OCI-LY7 (cell line): ENCODE results near the gene WNT3A. TPM values are rescaled to one million over a fixed set of nuclear protein-coding genes. Genes with fewer than 3 reads are reported as not detected.

Source experiments
- BruUV-seq: library from RNA; stranded (reverse); fragments of 400-500 nt; replicated peaks from 2 replicates; lab custom pipeline; 2021; lab: Mats Ljungman, UMichigan
- CTCF ChIA-PET: fragments of 300-600 bp; sonication (Branson Sonifier 250); formaldehyde crosslinking; loops from one replicate; lab custom pipeline; 2022; ENCODE audit warnings: antibody characterized with exemption; ENCODE audit not compliant: unreplicated experiment; lab: Charles Lee
- POLR2A ChIA-PET: fragments of 300-600 bp; sonication (Branson Sonifier 250); formaldehyde crosslinking; loops from one replicate; lab custom pipeline; 2022; ENCODE audit warnings: antibody characterized with exemption; lab: Charles Lee
- DNase-seq: peaks from one replicate; pipeline ENCODE4 v3.0.0-alpha.2; 2015; ENCODE audit warnings: low spot score
- H2AFZ ChIP-seq: fragments of 200-600 bp; sonication (generic), shearing (Covaris generic); 2 replicates; pipeline ENCODE4 v1.6.1; 2014; ENCODE audit warnings: mild to moderate bottlenecking, antibody characterized with exemption, low read length, moderate library complexity
- H3K27ac ChIP-seq: fragments of 200-600 bp; sonication (generic); 2 replicates; pipeline ENCODE4 v1.5.1; 2014; ENCODE audit warnings: mixed run types, low read depth, mild to moderate bottlenecking, moderate library complexity, low read length, inconsistent platforms; ENCODE audit not compliant: poor library complexity, severe bottlenecking
- H3K36me3 ChIP-seq: fragments of 200-600 bp; sonication (generic); 2 replicates; pipeline ENCODE4 v1.6.1; 2014; ENCODE audit warnings: mild to moderate bottlenecking, antibody characterized with exemption, low read length, moderate library complexity, mixed read lengths; ENCODE audit not compliant: insufficient read depth
- H3K4me1 ChIP-seq: fragments of 200-600 bp; sonication (generic); 2 replicates; pipeline ENCODE4 v1.5.1; 2014; ENCODE audit warnings: mild to moderate bottlenecking, low read length; ENCODE audit not compliant: insufficient read depth, poor library complexity, severe bottlenecking
- H3K4me2 ChIP-seq: fragments of 200-600 bp; sonication (generic); 2 replicates; pipeline ENCODE4 v1.6.1; 2014; ENCODE audit warnings: mild to moderate bottlenecking, low read length
- H3K4me3 ChIP-seq: fragments of 200-600 bp; sonication (generic); 2 replicates; pipeline ENCODE4 v1.5.1; 2014; ENCODE audit warnings: mild to moderate bottlenecking, low read depth, low read length; ENCODE audit not compliant: poor library complexity, severe bottlenecking
- H3K79me2 ChIP-seq: fragments of 200-600 bp; sonication (generic); 2 replicates; pipeline ENCODE4 v1.6.1; 2016; ENCODE audit warnings: low read depth, mild to moderate bottlenecking, low read length, moderate library complexity, mixed read lengths; ENCODE audit not compliant: insufficient read depth
- H3K9me2 ChIP-seq: fragments of 200-600 bp; sonication (generic); 2 replicates; pipeline ENCODE4 v1.6.1; 2016; ENCODE audit warnings: mild to moderate bottlenecking, low read length, mixed read lengths; ENCODE audit not compliant: insufficient read depth
- H3K9me3 ChIP-seq: fragments of 200-600 bp; sonication (generic); 2 replicates; pipeline ENCODE4 v1.6.1; 2014; ENCODE audit warnings: mild to moderate bottlenecking, mixed run types, low read length, mixed read lengths
- H4K20me1 ChIP-seq: fragments of 200-600 bp; sonication (generic); 2 replicates; pipeline ENCODE4 v1.6.1; 2014; ENCODE audit warnings: mild to moderate bottlenecking, antibody characterized with exemption, low read length, moderate library complexity, mixed read lengths; ENCODE audit not compliant: insufficient read depth
- EZH2phosphoT487 ChIP-seq: fragments of 200-600 bp; sonication (generic); IDR thresholded peaks from 2 replicates; pipeline ENCODE4 v1.6.1; 2018; ENCODE audit warnings: low read depth, borderline replicate concordance, mild to moderate bottlenecking, mixed run types, antibody characterized with exemption, low read length, moderate library complexity, mixed read lengths
- intact Hi-C: fragments of 100-400 bp; cut with micrococcal nuclease; formaldehyde crosslinking; loops from one replicate; pipeline ENCODE4 v1.10.0; 2022; ENCODE audit not compliant: unreplicated experiment
- total RNA-seq, 2 experiments: library from RNA; depleted of rRNA in 1 of 2; stranded (reverse); fragments of >200 nt in 1 of 2; shearing (Covaris generic) in 1 of 2; gene quantifications; 2 replicates each; pipeline ENCODE4 v1.2.3, GENCODE V29; 2014 to 2022
- TF ChIP-seq, protein P1 (sequence below): fragments of 200-600 bp; sonication (generic); conservative IDR thresholded peaks from 2 replicates; pipeline ENCODE4 v1.5.1; 2014; ENCODE audit warnings: mild to moderate bottlenecking, antibody characterized with exemption, low read length, moderate library complexity, mixed read lengths

Gene WNT3A
- total RNA-seq, 2 experiments from 2014 or later = not detected

DNA sequence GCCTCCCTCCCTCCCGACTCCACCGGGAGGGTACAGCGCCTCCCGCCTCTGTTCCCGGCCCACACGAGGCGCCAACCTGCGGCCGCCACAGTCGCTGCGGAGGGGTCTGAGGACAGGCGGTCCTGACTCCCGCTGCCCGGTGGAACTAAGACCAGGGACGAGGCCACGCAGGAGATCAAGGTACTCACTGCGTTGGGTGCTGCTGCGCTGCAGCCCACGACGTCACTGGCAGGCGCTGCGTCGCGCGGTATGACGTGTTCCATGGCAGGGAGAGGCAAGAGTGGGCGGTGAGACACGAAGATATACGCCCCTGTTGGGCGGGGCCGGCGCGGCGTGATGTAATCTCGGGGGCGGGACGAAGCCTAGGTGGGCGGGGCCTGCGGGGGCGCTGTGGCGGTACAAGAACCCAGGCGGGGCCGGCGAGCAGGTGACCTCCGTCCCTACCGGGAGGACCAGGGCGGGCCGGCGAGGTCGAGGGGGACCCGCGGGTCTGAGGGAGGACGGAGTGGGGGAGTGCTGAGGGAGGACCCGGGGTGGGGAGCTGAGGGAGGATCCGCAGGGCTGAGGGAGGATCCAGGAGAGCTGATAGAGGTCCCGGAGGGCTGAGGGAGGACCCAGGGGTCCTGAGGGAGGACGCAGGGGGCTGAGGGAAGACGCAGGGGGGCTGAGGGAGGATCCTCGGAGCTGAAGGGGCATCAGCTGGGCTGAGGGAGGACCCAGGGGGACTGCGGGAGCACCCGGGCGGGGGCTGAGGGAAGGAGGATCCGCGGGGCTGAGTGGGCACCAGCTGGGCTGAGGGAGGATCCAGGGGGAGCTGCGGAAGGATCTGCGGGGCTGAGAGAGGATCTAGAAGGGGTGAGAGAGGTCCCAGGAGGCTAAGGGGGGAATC is 102.5 kb downstream of the WNT3A start, which contains the start of gene MRPL55:
Gene MRPL55 (minus strand): TSS at position 227 of the 889 bp plus-strand sequence. CDS start 1,039 bp downstream, outside the sequence.
- intact Hi-C loops = no loop called here
- H3K36me3 ChIP-seq = peaks cover 10% of the 10 kb centered on the region; the same call in 1 of the 2 replicates
- peaks cover 8% of the 10 kb centered on the region for H3K79me2 ChIP-seq
- peak; percentile 97 for DNase-seq
- H3K4me3 ChIP-seq = peak within 1 kb of the TSS; percentile 93
- H3K4me1 ChIP-seq = peaks cover 16% of the 10 kb centered on the region
- TF ChIP-seq, protein P1, sequence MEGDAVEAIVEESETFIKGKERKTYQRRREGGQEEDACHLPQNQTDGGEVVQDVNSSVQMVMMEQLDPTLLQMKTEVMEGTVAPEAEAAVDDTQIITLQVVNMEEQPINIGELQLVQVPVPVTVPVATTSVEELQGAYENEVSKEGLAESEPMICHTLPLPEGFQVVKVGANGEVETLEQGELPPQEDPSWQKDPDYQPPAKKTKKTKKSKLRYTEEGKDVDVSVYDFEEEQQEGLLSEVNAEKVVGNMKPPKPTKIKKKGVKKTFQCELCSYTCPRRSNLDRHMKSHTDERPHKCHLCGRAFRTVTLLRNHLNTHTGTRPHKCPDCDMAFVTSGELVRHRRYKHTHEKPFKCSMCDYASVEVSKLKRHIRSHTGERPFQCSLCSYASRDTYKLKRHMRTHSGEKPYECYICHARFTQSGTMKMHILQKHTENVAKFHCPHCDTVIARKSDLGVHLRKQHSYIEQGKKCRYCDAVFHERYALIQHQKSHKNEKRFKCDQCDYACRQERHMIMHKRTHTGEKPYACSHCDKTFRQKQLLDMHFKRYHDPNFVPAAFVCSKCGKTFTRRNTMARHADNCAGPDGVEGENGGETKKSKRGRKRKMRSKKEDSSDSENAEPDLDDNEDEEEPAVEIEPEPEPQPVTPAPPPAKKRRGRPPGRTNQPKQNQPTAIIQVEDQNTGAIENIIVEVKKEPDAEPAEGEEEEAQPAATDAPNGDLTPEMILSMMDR = 0 out of 2 replicates have a peak, but pooled peaks have one; percentile 18
- TF ChIP-seq EZH2phosphoT487 = no peak
- POLR2A ChIA-PET = interaction anchor here (0.9 to 1.6 kb wide), 3 partner anchors 22 to 349 kb away, joined by 3 to 7 read pairs (median 5); partner anchors contain the start of gene ARF1
- H2AFZ ChIP-seq = peak within 1 kb of the TSS; percentile 76
- H4K20me1 ChIP-seq = no peaks in the 10 kb centered on the region
- BruUV-seq = no TSS peak
- CTCF ChIA-PET = interaction anchor here (0.6 kb wide), 2 partner anchors 115 to 390 kb away, joined by 4 read pairs; no protein-coding TSS in a partner anchor
- no peaks in the 10 kb centered on the region for H3K9me3 ChIP-seq
- no peak within 1 kb of the TSS for H3K27ac ChIP-seq
- no peaks in the 10 kb centered on the region for H3K9me2 ChIP-seq
- H3K4me2 ChIP-seq = peak within 1 kb of the TSS; percentile 99

DNA sequence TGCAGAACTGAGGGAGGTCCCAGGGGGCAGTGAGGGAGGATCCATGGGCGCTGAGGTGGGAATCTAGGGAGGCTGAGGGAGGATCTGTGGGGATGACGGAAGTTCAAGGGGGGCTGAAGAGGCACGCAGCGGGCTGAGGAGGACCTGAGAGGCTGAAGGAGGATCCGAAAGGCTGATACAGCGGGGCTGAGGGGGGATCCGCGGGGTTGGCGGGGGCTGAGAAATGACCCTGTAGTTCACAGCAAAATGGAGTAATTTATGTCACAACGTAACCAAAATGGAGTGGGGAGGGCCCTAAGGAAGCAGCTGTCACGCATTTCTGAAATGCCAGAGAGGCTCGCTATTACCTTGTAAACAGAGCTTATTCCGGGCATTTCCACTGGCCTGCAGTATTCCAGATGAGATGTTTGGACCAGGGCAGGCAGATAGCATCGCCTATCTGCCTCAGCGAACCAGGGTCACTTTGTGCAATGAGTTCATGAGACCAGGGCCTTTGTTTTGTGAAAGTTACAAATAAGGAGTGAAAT is 103.2 kb downstream of the WNT3A start:
- TF ChIP-seq, protein P1 = no peak
- TF ChIP-seq EZH2phosphoT487 = no peak
- Histone ChIP-seq H3K27ac (no peak overlapping the region), H3K4me2 (peak overlapping the region; percentile 99), H3K4me3 (peak overlapping the region; percentile 93), H4K20me1 (no peaks in the 10 kb centered on the region), H3K36me3 (peaks cover 10% of the 10 kb centered on the region; the same call in 1 of the 2 replicates), H2AFZ (peak overlapping the region; percentile 76), H3K4me1 (peaks cover 14% of the 10 kb centered on the region), H3K79me2 (peaks cover 8% of the 10 kb centered on the region), H3K9me2 (no peaks in the 10 kb centered on the region), H3K9me3 (no peaks in the 10 kb centered on the region)
- intact Hi-C loops = no loop called here
- ChIA-PET CTCF (interaction anchor here (0.6 kb wide), 1 partner anchor 115 kb away, joined by 4 read pairs; no protein-coding TSS in a partner anchor), POLR2A (interaction anchor here (0.9 to 1.6 kb wide), 3 partner anchors 9 to 349 kb away, joined by 3 to 7 read pairs (median 3); no protein-coding TSS in a partner anchor)
- no TSS peak for BruUV-seq
- no peak for DNase-seq
